Stimulated activated CD4-positive, alpha-beta T cell treated with anti-CD3 and anti-CD28 coated beads, Interleukin-4, amount 100 ng/mL, for 4 hours (primary cell): ENCODE results near the gene PTK6.
"Not testable (repeated sequence)": the region's sequence is repeated elsewhere in the genome, so short reads cannot be mapped to it uniquely, and the experiment has no call there.

ENCODE experiments used
- DNase-seq, 2 experiments: peaks; one replicate each; pipeline ENCODE4 v3.0.0-alpha.2; 2020

PTK6 gene

GRCh38 chr20:63525971-63526370 is 11.2 kb downstream of the PTK6 start:
- no peak for DNase-seq

DNA sequence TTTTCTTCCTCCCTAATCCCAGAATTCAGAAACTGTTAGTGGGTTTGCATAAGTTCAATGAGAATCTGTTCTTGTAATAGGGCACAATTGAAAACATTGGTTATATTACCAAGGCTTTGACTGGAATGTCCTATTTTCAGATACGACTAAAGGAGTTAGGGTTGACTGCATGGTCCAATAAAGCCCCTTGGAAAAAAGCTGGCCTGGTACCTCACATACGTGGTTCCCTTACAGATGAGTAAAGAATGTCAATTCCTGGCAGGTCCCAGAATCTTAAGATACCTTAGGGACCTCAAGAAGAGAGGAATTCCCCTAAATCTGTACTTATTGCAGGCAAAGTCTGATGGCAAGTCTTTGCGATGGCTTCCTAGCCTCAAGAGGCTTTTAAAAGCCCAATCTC is 12.0 kb downstream of the PTK6 start:
- DNase-seq, result no peak

GRCh38 chr20:63522981-63523611 is 14.1 kb downstream of the PTK6 start:
- no peak for DNase-seq

DNA sequence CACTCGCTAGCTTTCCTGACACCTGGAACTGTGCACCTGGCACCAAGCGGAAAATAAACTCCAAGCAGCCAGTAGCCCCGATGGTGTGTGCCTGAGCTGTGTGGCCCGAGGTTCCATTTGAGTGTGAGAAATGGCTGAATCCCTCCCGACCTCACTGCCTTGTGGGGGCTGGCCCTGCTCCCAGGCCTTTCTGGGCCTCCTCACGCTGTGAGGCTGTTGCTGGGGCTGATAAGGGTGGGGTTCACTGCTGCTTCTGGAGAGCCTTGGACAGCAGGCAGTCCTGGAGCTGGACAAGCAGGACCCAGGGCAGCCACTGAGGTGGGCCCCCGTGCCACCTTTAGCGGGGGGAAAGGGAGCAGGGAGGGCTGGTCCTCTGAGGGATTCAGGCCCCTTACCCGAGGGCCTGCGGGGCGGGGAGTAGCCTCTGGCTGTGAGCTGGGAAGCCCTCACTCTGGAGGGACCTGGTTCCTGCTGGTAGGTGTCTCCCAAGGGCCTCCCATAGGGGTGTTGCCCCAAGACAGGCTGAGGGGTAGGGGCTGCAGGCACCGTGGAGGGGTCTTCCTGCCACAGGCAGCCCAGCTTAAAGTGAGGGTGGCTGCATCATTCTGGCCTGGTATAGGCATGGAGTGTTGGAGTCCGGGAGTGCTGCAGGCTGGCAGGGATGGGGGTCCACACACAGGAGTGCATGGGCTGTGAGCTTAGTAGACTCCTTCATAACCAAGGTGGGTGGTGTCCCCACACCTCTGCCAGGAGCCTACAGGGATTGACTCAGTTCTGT is 14.9 kb downstream of the PTK6 start:
- DNase-seq, result no peak

DNA sequence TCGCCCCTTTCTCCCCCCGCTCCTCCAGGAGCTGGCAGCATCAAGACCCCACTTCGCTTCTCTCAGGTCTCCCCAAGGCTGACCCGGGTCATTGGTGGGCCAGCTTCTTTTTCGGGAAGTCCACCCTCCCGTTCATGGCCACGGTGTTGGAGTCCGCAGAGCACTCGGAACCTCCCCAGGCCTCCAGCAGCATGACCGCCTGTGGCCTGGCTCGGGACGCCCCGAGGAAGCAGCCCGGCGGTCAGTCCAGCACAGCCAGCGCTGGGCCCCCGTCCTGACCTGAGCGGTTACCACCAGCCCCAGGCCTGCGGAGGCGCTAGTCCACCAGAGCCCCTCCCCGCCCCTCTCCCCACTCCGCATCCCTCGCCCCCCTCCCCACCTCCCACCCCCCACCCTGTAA is 15.6 kb downstream of the PTK6 start:
- no peak for DNase-seq

GRCh38 chr20:63520934-63521601 is 16.1 kb downstream of the PTK6 start:
- DNase-seq, result peak; percentile 67 to 69

DNA sequence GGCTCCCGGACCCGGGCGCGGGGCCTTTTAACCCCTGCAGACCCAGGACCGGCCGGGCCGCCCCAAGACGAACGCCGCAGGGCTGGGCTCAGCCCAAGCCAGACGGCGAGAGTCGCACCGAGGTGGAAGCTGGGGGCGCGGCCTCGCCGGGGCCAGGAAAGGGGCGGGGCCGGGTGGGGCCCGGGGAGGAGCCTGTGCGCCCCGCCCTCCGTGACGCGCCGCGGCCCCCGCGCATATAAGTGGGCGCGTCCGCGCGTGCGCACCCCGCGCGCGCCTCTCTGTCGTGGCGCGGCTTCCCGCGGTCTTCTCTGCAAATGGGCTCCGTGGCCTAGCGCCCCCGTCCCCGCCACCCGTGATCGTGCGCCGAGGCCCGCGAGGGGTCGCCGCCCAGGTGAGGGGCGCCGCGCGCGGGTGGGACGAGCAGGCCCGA is 16.7 kb downstream of the PTK6 start, which contains the start of gene PPDPF:
PPDPF (plus strand) TSS at position 262 of the 430 bp plus-strand sequence. CDS start 544 bp downstream, outside the sequence.
- DNase-seq, result peak; percentile 77 to 87

DNA sequence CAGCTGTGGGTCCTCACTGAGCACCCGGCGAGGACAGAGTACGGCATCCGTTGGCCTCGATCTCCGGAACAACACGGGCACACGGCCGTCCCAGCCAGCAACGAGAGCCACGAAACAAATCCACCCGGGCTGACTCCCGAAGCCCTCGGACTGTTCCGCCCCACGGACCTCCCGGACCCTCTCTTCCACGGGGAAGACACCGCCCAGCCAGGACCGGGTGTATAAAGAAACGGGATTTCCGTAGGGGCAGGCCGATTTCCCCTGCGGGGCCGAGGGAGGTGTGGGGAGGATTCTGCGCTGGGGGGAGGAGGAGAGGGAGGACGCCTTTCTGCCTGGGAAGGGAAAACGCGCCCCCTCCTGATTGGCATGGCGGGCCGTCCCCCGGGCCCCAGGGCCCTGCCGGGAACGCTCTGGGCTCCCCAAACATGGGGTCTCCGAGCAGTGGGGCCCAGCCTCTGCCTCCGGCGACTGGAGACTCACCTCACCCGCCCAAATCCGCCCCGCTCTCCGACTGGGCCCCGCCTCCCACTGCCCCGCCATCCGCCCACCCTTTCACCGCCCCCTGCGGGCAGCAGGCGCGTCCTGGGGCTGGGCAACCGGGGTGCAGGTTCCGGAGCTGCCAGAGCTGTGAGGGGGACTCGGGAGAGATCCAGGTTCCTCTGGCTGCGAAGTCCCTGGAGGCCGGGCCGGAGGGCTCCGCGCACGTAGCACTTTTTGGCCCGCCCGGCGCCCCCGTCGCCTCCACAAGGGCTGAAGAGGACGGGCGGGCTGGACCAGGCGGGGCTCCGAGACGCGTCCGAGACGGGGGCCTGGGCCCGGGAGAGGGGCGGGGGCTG is 17.3 kb downstream of the PTK6 start:
- peak; percentile 54 to 61 for DNase-seq

DNA sequence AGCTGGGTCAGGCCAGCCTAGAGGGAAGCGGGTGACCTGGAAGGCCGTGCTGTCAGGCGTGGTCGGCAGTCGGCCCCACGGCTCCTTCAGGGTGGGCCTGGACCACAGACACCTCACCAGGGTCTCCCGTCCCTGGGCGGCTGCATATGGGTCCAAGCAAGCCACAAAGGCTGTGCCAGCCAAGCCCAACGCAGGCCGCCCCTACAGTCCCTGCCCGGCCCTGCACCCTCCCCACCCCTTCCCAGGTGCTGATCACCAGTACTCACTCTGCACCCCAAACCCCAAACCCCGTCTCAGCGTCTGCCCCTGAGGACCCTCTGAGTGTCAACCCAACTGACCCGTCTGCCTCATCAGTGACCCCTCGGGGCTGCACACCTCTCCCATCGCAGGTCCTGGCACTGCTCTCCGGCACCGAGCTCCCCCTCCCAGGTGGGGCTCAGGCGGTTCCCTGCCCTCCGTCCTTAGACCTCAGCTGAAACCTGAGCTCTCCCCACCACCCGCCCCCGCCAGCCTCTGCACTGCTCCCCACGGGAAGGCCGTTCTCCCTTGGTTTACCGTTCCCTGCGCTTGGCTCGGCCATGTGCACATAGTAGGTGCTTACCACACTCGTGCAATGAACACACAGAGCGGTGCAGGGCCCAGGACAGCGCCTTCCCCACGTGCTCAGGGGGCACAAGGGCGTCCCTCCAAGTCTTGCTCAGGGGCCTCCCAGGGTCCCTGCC is 18.1 kb downstream of the PTK6 start:
- DNase-seq, result no peak

DNA sequence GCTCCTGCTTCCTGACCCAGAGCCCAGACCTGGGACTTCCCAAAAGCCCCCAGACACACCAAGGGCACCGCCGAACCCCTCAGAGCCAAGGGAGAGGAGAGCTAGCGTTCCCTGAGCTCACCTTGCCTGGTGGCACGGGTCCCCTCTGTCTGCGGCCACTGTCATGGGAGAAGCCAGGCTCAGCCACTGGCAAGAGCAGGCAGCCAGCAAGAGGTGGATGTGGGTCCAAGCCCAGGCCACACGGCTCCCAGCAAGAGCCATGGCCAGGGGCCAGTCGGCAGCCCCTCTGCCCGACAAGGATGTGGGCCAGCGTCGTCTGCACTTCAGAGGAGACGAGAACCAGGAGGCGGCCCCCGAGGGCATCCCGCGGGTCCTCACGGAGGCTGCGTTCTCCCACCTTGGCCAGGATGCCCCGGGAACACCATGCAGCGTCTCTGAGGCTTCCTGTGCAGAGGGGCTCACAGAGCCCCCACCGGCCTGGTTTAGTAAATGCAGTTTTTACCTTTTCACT is 18.8 kb downstream of the PTK6 start:
- DNase-seq, result no peak

DNA sequence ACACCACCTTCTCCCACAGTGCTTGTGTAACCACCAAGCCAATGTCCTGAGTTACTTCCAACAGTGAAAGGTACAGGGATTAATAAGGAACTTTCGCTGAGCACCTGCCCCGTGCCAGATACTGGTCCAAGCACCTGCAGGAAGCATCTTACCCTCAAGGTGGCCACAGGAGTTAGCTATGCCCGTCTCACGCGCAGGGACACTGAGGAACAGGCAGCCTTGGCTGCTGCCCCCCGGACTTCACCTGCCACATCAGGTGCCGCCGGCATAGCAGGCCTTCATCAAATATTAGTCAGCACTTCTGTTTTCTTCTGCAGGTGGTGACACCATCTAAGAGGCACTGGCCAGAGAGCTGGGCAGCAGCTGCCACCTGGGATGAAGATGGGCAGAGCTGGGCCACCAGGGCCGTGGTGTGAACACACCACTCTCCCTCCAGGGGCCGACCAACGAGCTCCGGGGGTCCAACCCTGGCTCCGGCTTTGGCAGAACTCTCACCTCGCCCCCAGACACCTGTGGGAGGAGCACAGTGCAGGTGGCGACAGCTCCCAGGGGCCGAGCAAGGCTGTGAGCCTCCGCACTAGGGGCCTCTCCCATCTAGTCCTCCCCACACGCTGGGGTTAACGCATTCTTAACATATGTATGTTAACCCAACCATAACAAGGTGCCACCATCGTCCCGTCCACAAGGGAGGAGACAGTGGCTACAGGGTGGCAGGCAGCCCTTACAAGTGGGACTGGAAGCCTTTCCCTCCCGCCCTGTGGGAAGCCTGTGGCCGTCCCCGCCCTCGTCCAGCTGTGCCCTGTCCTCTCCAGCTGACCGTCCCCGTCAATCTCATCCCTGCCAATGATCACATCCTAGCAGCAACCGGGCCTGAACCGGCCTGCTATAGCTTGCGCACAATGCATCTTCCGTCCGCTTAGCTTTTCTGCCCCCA is 19.5 kb downstream of the PTK6 start:
- DNase-seq, result no peak

- not testable (repeated sequence) for DNase-seq
Observed at GRCh38 chr20:63514520-63514919, 22.7 kb downstream of the PTK6 start.

- no peak for DNase-seq
Observed at GRCh38 chr20:63513207-63513606, 24.0 kb downstream of the PTK6 start.

GRCh38 chr20:63509088-63509564 is 28.1 kb downstream of the PTK6 start:
- DNase-seq, result no peak

DNA sequence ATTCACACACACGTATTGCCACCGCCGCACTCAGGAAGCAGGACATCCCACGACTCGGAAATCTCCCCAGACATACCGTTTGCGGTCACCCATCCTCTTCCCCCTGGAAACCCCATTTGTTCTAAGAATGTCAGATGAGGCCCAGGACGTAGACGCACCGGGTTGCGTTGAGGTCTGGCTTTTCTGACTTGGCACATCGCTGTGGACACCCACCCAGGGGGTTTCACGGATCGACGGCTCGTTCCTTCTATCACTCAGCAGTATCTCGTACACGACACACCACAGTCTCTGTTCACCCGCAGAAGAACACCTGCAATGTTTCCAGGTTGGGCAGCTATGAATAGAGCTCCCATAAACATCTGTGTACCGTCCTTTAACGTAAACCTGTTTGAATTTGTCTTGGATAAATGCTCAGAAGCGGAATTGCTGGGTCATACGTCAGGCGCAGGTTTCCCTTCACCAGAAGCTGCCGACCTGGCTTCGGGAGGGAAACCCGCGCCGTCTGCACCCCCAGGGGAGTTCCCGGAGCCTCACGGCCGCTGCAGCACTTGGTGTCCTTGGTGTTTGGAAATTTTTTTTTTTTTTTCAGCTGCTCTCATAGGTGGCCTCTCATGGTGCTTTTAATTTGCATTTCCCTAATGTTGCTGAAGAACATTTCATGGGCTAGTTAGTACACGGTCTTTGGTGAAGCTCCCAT is 29.0 kb downstream of the PTK6 start:
- DNase-seq, result no peak

DNA sequence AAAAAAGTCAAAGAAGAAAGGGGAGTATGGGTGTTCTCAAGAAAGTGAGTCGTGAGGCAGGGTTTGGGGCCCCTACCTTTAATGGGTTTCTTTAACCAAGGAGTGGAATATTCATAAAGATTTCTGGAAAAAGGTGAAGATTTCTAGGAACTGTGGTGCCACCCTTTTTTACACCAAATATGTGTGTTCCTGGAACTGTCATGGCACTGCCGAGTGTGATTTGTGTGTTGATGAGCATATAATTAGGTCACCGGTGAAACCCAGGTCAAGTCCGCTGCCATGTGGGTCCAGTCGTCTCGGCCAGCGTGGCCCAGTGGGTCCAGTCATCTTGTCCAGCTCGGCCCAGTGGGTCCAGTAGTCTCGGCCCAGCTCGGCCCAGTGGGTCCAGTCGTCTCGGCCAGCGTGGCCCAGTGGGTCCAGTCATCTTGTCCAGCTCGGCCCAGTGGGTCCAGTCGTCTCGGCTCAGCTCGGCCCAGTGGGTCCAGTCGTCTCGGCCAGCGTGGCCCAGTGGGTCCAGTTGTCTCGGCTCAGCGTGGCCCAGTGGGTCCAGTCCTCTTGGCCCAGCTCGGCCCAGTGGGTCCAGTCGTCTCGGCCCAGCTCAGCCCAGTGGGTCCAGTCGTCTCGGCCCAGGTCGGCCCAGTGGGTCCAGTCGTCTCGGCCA is 30.0 kb downstream of the PTK6 start:
- no peak for DNase-seq

DNA sequence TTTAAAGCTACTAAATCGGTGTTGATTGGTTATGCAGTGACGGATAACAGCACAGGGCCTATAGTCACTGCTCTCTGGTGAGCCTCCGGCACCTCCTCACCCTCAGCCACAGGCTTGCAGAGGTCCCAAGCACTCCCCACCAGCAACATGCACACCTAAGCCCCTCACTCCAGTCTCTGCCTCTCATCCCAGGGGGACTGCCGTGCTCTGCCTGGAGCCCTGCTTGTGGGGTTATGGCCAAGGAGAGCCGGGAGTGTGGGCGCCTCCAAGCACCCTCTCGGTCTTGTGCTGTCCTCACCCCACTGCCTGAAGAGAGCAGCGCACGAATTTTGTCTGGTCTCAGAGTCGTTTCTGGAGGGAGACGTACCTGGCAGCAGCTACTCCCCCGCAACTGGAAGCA is 31.5 kb downstream of the PTK6 start:
- DNase-seq, result no peak

DNA sequence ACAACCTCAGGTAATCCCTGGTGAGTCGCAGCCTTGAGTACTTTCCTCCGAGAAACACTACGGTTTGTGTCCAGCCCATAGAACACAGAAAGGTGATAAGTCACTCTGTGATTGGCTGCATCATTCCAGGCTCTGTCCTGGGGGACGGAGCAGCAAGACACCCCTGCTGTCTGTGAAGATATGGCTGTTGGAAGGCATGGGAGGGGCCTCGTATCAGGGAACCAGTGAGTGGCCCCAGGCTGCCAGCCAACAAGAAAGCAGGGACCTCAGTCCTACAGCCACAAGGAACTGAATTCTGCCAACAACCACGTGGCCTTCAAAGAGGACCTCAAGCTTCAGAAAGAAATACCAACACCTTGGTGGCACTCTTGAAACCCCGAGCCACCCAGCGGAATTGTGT is 31.9 kb downstream of the PTK6 start:
- no peak for DNase-seq

DNA sequence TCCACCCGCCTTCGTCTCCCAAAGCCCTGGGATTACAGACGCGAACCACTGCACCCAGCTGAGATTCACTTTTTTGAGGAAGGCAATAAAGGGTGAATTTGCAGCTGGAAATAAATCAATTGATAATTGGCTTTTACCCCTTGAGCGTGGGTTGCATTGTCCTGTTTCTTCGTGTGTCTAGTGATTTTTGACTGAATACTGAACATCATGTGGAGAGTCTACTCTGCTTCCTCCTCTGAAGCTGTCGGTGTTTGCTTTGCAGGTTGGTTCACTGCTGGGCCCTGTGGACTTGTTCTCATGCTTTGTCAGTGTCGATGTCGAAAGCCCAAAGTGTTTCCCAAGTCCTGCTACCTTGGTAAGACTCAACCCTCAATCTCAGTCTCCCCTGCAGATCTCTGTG is 32.5 kb downstream of the PTK6 start:
- no peak for DNase-seq

GRCh38 chr20:63503524-63503923 is 33.7 kb downstream of the PTK6 start:
- no peak for DNase-seq
